Measurements from ENCODE around the gene CDH5.

DNA sequence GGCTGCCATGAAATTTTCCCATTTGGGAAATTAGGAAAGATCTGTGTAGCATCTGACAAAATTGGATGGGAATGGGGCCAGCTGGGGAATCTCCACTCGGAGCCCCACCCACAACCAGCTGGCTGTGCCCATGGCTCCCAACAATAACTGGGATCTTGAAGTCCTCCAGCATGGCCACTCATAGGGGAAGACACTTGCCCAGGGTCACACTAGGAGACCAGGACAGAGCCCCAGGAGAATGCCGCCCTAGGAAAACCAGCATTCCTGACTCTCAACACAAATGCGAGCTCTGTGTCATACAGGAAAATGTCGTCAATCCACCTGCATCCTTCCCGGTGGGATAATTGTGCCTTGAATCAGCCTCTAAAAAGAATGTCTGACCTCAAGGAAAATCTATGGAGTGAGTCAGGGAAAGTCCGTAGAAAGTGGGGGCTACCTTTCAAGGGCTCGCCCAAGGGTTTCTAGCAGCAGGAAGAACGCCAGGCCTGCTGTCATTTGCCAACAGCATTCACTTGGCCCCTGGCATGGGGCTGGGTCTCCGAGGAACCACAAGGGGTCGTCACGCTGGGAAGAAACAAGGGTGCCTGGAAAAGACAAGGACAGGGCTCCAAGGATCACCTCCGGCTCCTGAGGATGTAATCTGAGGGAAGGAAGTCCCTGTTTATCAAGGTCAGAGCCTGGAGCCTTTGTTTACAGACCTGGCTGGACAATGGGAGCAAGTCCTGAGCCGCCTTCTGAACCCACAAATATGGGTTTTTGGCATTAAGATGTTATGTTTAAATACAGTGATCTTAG lies 15.9 kb downstream of the CDH5 start:
- TF ChIP-seq, protein P1, sequence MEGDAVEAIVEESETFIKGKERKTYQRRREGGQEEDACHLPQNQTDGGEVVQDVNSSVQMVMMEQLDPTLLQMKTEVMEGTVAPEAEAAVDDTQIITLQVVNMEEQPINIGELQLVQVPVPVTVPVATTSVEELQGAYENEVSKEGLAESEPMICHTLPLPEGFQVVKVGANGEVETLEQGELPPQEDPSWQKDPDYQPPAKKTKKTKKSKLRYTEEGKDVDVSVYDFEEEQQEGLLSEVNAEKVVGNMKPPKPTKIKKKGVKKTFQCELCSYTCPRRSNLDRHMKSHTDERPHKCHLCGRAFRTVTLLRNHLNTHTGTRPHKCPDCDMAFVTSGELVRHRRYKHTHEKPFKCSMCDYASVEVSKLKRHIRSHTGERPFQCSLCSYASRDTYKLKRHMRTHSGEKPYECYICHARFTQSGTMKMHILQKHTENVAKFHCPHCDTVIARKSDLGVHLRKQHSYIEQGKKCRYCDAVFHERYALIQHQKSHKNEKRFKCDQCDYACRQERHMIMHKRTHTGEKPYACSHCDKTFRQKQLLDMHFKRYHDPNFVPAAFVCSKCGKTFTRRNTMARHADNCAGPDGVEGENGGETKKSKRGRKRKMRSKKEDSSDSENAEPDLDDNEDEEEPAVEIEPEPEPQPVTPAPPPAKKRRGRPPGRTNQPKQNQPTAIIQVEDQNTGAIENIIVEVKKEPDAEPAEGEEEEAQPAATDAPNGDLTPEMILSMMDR (IDR thresholded peaks at IDR 0.05), result no peak
- TF ChIP-seq ZFX (IDR thresholded peaks at IDR 0.05; ENCODE audit: borderline replicate concordance), result no peak

Measured in 22Rv1 (cell line).